Kidney epithelial cell (primary cell): ENCODE data around the gene MEGF11. TPM values are rescaled to one million over a fixed set of nuclear protein-coding genes. Genes with fewer than 3 reads are reported as not detected.

Experiments
- DNase-seq: peaks from one replicate; pipeline ENCODE4 v3.0.0-alpha.2; 2010; ENCODE audit warnings: low read depth
- H3K27me3 ChIP-seq: 2 replicates; pipeline ENCODE4 v1.6.0; 2011; ENCODE audit warnings: low read length; ENCODE audit not compliant: control insufficient read depth, insufficient read depth
- H3K36me3 ChIP-seq: 2 replicates; pipeline ENCODE4 v1.5.1; 2011; ENCODE audit warnings: low read length; ENCODE audit not compliant: control insufficient read depth, insufficient read depth
- H3K4me3 ChIP-seq: 2 replicates; pipeline ENCODE4 v1.5.1; 2011; ENCODE audit warnings: low read depth, mild to moderate bottlenecking, control low read depth, low read length
- CTCF ChIP-seq: IDR thresholded peaks from 2 replicates; pipeline ENCODE4 v1.5.1; 2011; ENCODE audit warnings: mild to moderate bottlenecking, moderate library complexity, low read length, control low read depth, inconsistent platforms; ENCODE audit not compliant: insufficient read depth, poor library complexity, severe bottlenecking
- total RNA-seq: library from RNA; depleted of rRNA; stranded (reverse); fragments of >200 nt; gene quantifications from 2 replicates; pipeline ENCODE4 v1.2.3, GENCODE V29; 2015

MEGF11 gene
- total RNA-seq, 1 donor from 2014 or later = 0.63 TPM

DNA sequence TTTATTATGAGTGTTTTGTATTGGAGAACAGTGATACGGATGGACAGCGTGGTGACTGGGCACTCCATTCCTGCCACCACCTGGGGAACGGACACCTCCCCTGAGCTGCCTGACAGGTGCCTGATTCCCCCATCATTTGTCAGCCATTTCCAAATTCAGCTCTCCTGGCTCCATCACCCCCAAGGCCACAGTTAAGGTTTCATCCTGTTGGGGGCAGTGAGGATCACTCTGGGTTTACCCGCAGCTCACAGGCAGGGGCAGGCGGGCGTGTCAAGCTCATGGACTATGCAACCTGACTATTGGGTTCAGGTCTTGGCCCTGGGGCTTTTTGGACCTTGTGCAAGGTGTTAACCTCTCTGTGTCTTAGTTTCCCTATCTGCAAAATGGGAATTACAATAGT, 307.9 kb downstream of the MEGF11 start:
- Histone ChIP-seq H3K27me3 (peaks cover 2% of the 10 kb centered on the region), H3K36me3 (no peaks in the 10 kb centered on the region), H3K4me3 (no peak overlapping the region)
- TF ChIP-seq CTCF = peak; percentile 4
- DNase-seq = no peak

GRCh38 chr15:65944404-65944803, 309.1 kb downstream of the MEGF11 start:
- Histone ChIP-seq H3K36me3 (no peaks in the 10 kb centered on the region), H3K27me3 (peaks cover under 1% of the 10 kb centered on the region), H3K4me3 (no peak overlapping the region)
- TF ChIP-seq CTCF = no peak
- DNase-seq = no peak

DNA sequence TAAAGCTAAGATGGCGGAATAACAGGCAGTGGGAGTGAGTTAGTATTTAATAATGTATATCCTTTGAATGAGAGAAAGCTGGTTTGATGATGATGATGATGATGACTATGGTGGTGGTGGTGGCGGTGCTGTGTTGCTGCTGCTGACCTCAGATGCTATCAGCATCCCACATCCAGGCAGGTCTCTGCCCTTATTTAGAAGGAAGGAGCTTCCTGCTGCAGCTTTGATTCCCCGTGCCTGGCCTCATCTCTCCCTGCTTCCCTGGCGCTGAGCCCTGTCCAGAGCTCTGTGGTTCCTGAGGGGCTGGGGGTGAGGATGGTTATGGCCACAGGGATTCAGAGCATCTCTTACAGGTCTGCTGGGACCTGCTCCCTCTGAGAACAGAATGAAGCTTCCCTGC, 311.1 kb downstream of the MEGF11 start:
- Histone ChIP-seq H3K36me3 (no peaks in the 10 kb centered on the region), H3K27me3 (no peaks in the 10 kb centered on the region), H3K4me3 (no peak overlapping the region)
- TF ChIP-seq CTCF = no peak
- no peak for DNase-seq

DNA sequence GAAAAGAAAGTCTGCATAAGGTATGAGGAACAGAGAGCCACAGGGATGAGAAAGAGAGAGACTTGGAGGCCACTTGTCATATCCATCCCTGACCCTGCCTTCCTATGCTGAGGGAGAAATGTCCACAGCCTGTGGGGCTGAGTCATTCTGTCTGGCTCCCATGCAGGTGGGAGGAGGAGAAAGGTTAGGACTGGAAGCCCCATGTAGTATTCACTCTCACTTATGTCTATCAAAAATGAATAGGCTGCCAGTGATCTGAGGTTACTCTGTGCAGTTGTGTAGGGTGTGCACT, 313.0 kb downstream of the MEGF11 start:
- no peaks in the 10 kb centered on the region for H3K36me3 ChIP-seq
- peak; percentile 29 for DNase-seq
- no peak overlapping the region for H3K4me3 ChIP-seq
- no peak for TF ChIP-seq CTCF
- H3K27me3 ChIP-seq = no peaks in the 10 kb centered on the region

- no peaks in the 10 kb centered on the region for H3K36me3 ChIP-seq
- peak; percentile 86 for DNase-seq
- H3K4me3 ChIP-seq = no peak overlapping the region
- TF ChIP-seq CTCF = no peak
- no peaks in the 10 kb centered on the region for H3K27me3 ChIP-seq
These were observed 313.5 kb downstream of the MEGF11 start for GRCh38 chr15:65939901-65940617.

DNA sequence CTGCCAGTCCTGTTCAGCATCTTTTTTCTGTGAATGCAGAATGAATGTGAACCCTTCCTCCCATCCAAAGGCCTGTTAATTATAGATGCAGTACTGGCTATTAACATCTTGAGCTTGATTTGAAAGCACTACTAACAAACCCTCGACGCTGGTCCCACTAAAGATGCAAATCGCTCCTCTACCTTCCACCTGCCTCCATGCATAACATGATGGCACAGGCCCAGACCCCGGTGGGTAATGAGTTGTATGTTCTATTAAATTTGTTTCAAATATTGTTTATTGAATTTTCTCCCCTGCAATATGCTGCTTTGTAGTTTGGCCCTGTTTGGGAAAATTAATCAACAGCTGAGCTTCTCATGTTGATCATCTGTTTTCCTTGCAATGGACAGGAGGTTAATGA, 314.9 kb downstream of the MEGF11 start:
- no peaks in the 10 kb centered on the region for H3K36me3 ChIP-seq
- TF ChIP-seq CTCF = no peak
- no peak for DNase-seq
- no peak overlapping the region for H3K4me3 ChIP-seq
- no peaks in the 10 kb centered on the region for H3K27me3 ChIP-seq
